Mesendoderm (in vitro differentiated cells): ENCODE data around the gene TRAF7.
"Not testable (repeated sequence)": the region's sequence is repeated elsewhere in the genome, so short reads cannot be mapped to it uniquely, and the experiment has no call there.

ENCODE experiments used
- DNase-seq: peaks from one replicate; pipeline ENCODE4 v3.0.0; 2013
- H2AK5ac ChIP-seq: 2 replicates; pipeline ENCODE4 v1.6.1; 2013; ENCODE audit warnings: low read length, inconsistent platforms
- H2BK120ac ChIP-seq: 2 replicates; pipeline ENCODE4 v1.6.1; 2013; ENCODE audit warnings: low read depth, mild to moderate bottlenecking, low read length, moderate library complexity, mixed read lengths
- H2BK15ac ChIP-seq: replicated peaks from 2 replicates; pipeline ENCODE4 v1.6.1; 2013; ENCODE audit warnings: low read depth, mild to moderate bottlenecking, moderate library complexity
- H2BK5ac ChIP-seq: 2 replicates; pipeline ENCODE4 v1.6.1; 2013; ENCODE audit warnings: low read length, inconsistent platforms
- H3K18ac ChIP-seq: 2 replicates; pipeline ENCODE4 v1.6.1; 2013; ENCODE audit warnings: mild to moderate bottlenecking, low read length, mixed read lengths
- H3K23ac ChIP-seq: one replicate; pipeline ENCODE4 v1.6.1; 2013; ENCODE audit warnings: low read length
- H3K27ac ChIP-seq: 2 replicates; pipeline ENCODE4 v1.5.1; 2013; ENCODE audit warnings: low read depth, mild to moderate bottlenecking, inconsistent platforms, low read length, moderate library complexity
- H3K27me3 ChIP-seq: 2 replicates; pipeline ENCODE4 v1.6.1; 2013; ENCODE audit warnings: low read length, control low read depth, mild to moderate bottlenecking, inconsistent platforms; ENCODE audit not compliant: insufficient read depth, poor library complexity
- H3K36me3 ChIP-seq: 2 replicates; pipeline ENCODE4 v1.6.1; 2013; ENCODE audit warnings: low read length, inconsistent platforms; ENCODE audit not compliant: control insufficient read depth, insufficient read depth
- H3K4ac ChIP-seq: one replicate; pipeline ENCODE4 v1.6.1; 2013; ENCODE audit warnings: low read depth, mild to moderate bottlenecking, low read length, moderate library complexity
- H3K4me1 ChIP-seq: 2 replicates; pipeline ENCODE4 v1.6.1; 2013; ENCODE audit warnings: low read depth, low read length, inconsistent platforms; ENCODE audit not compliant: control insufficient read depth
- H3K4me2 ChIP-seq: 2 replicates; pipeline ENCODE4 v1.6.1; 2013; ENCODE audit warnings: low read length
- H3K4me3 ChIP-seq: 2 replicates; pipeline ENCODE4 v1.5.1; 2013; ENCODE audit warnings: mild to moderate bottlenecking, low read length
- H3K56ac ChIP-seq: one replicate; pipeline ENCODE4 v1.6.1; 2013; ENCODE audit warnings: low read length
- H3K79me1 ChIP-seq: 2 replicates; pipeline ENCODE4 v1.6.1; 2013; ENCODE audit warnings: low read length, inconsistent platforms
- H3K79me2 ChIP-seq: 2 replicates; pipeline ENCODE4 v1.6.1; 2013; ENCODE audit warnings: mild to moderate bottlenecking, low read length; ENCODE audit not compliant: control insufficient read depth, insufficient read depth
- H3K9ac ChIP-seq: 2 replicates; pipeline ENCODE4 v1.6.1; 2013; ENCODE audit warnings: low read length, inconsistent platforms
- H4K5ac ChIP-seq: one replicate; pipeline ENCODE4 v1.6.1; 2013; ENCODE audit warnings: low read length
- H4K8ac ChIP-seq: one replicate; pipeline ENCODE4 v1.6.1; 2013; ENCODE audit warnings: low read depth, mild to moderate bottlenecking, control low read depth, low read length, moderate library complexity
- WGBS: extraction: QIAGEN DNeasy Blood & Tissue Kit; methylation state at CpG from one replicate; pipeline ENCODE4 v1.1.7; 2013; ENCODE audit warnings: low lambda C conversion rate, missing lambda C conversion rate; ENCODE audit not compliant: insufficient coverage; ENCODE audit errors: extremely low coverage; 5-methylcytosine and 5-hydroxymethylcytosine counted together

Gene TRAF7

GRCh38 chr16:2117960-2118722, 37.4 kb upstream of the TRAF7 start:
- H3K27ac ChIP-seq, H3K4ac ChIP-seq, H2AK5ac ChIP-seq, H4K5ac ChIP-seq, H3K4me2 ChIP-seq, H2BK120ac ChIP-seq, DNase-seq, H2BK15ac ChIP-seq, H3K36me3 ChIP-seq, H3K4me3 ChIP-seq, H3K56ac ChIP-seq, H3K23ac ChIP-seq, H3K79me2 ChIP-seq, H3K18ac ChIP-seq, H4K8ac ChIP-seq, H3K79me1 ChIP-seq, H3K9ac ChIP-seq, H2BK5ac ChIP-seq, H3K27me3 ChIP-seq, H3K4me1 ChIP-seq: not testable (repeated sequence)
- no CpG with 5 or more reads among the region's 35 CpGs for WGBS

GRCh38 chr16:2121325-2121724, 34.3 kb upstream of the TRAF7 start:
- H3K27me3 ChIP-seq, H3K4me2 ChIP-seq, H3K18ac ChIP-seq, H2AK5ac ChIP-seq, H4K8ac ChIP-seq, H3K36me3 ChIP-seq, H3K79me1 ChIP-seq, H2BK120ac ChIP-seq, H3K79me2 ChIP-seq, H3K4ac ChIP-seq, H2BK15ac ChIP-seq, H3K4me3 ChIP-seq, H3K4me1 ChIP-seq, H2BK5ac ChIP-seq, H3K23ac ChIP-seq, H3K27ac ChIP-seq, H3K56ac ChIP-seq, H3K9ac ChIP-seq, H4K5ac ChIP-seq: not testable (repeated sequence)
- WGBS: no CpG with 5 or more reads among the region's 9 CpGs
- peak; percentile 43 for DNase-seq

GRCh38 chr16:2121853-2122252, 33.7 kb upstream of the TRAF7 start:
- Histone ChIP-seq H3K56ac (no peak overlapping the region), H3K18ac (no peak overlapping the region), H3K79me2 (peaks cover 1% of the 10 kb centered on the region), H3K4me2 (no peak overlapping the region), H4K8ac (no peak overlapping the region), H3K27me3 (no peaks in the 10 kb centered on the region), H3K27ac (no peak overlapping the region), H3K9ac (no peak overlapping the region), H3K23ac (no peak overlapping the region), H4K5ac (no peak overlapping the region), H3K79me1 (no peaks in the 10 kb centered on the region), H3K4ac (no peak overlapping the region), H2BK5ac (no peak overlapping the region), H2BK120ac (no peak overlapping the region), H3K4me1 (no peaks in the 10 kb centered on the region), H2BK15ac (no peak overlapping the region), H3K4me3 (no peak overlapping the region), H3K36me3 (no peaks in the 10 kb centered on the region), H2AK5ac (no peak overlapping the region)
- WGBS: no CpG with 5 or more reads among the region's 19 CpGs
- no peak for DNase-seq

- H2BK15ac ChIP-seq: no peak overlapping the region
- no peak overlapping the region for H4K8ac ChIP-seq
- no peaks in the 10 kb centered on the region for H3K36me3 ChIP-seq
- no peak overlapping the region for H4K5ac ChIP-seq
- no peaks in the 10 kb centered on the region for H3K79me1 ChIP-seq
- H3K4me3 ChIP-seq: no peak overlapping the region
- H3K9ac ChIP-seq: no peak overlapping the region
- no peak overlapping the region for H3K4ac ChIP-seq
- no peak overlapping the region for H3K27ac ChIP-seq
- no peak overlapping the region for H2BK5ac ChIP-seq
- H3K23ac ChIP-seq: no peak overlapping the region
- WGBS: no CpG with 5 or more reads among the region's 17 CpGs
- H3K27me3 ChIP-seq: no peaks in the 10 kb centered on the region
- H3K18ac ChIP-seq: no peak overlapping the region
- H3K4me1 ChIP-seq: no peaks in the 10 kb centered on the region
- no peak overlapping the region for H2BK120ac ChIP-seq
- peaks cover 5% of the 10 kb centered on the region for H3K79me2 ChIP-seq
- H2AK5ac ChIP-seq: no peak overlapping the region
- H3K4me2 ChIP-seq: no peak overlapping the region
- no peak for DNase-seq
- H3K56ac ChIP-seq: no peak overlapping the region
These were observed 33.2 kb upstream of the TRAF7 start for GRCh38 chr16:2122429-2122828.

GRCh38 chr16:2122934-2123683, 32.5 kb upstream of the TRAF7 start:
- H3K36me3 ChIP-seq, H2BK5ac ChIP-seq, H2BK15ac ChIP-seq, DNase-seq, H3K18ac ChIP-seq, H2AK5ac ChIP-seq, H4K8ac ChIP-seq, H3K79me2 ChIP-seq, H3K4me1 ChIP-seq, H2BK120ac ChIP-seq, H3K27me3 ChIP-seq, H3K4ac ChIP-seq, H3K9ac ChIP-seq, H3K79me1 ChIP-seq, H3K4me2 ChIP-seq, H3K27ac ChIP-seq, H3K23ac ChIP-seq, H4K5ac ChIP-seq, H3K4me3 ChIP-seq, H3K56ac ChIP-seq: not testable (repeated sequence)
- WGBS: no CpG with 5 or more reads among the region's 26 CpGs
